ENCODE measurements around the gene SLC10A7. TPM values are rescaled to one million over a fixed set of nuclear protein-coding genes. Genes with fewer than 3 reads are reported as not detected.

The SLC10A7 gene
- total and polyA plus RNA-seq, 2 of the 8 experiments (the other 6 are each of a cell fraction or from before 2014, with no cell fraction given): 2.5 to 2.9 TPM

- no peak overlapping the region for H2BK20ac ChIP-seq (ENCODE audit: low read length)
- no peak overlapping the region for H2AFZ ChIP-seq (ENCODE audit: low read length)
- ChIA-PET POLR2A (ENCODE audit: partially characterized antibody) (no interaction called here), CTCF (ENCODE audit: partially characterized antibody) (no interaction called here)
- H3K18ac ChIP-seq (ENCODE audit: extremely low read depth, low read length): no peak overlapping the region
- no peak overlapping the region for H4K8ac ChIP-seq (ENCODE audit: extremely low read depth, insufficient read depth, low read length)
- no peak overlapping the region for H2BK15ac ChIP-seq (ENCODE audit: low read length)
- no peak overlapping the region for H3K4ac ChIP-seq (replicated peaks; ENCODE audit: insufficient read length, low read depth, low read length)
- no peak overlapping the region for H2AK5ac ChIP-seq (ENCODE audit: low read depth, low read length)
- H4K5ac ChIP-seq (ENCODE audit: insufficient read length, low read depth, low read length): no peak overlapping the region
- no peak overlapping the region for H3K56ac ChIP-seq (replicated peaks; ENCODE audit: insufficient read length, low read depth, low read length)
- H3K9ac ChIP-seq (replicated peaks in 1 of 4; ENCODE audit: extremely low read depth in 1 of 4, low read depth in 3 of 4, low read length in 3 of 4): no peak overlapping the region
- TF ChIP-seq TBP (IDR thresholded peaks at IDR 0.05; ENCODE audit: low read depth, low read length) (no peak), CHD1 (IDR thresholded peaks at IDR 0.05; ENCODE audit: low read depth, low read length) (no peak), SP1 (IDR thresholded peaks at IDR 0.05; ENCODE audit: low read depth, low read length) (no peak)
- no peaks in the 10 kb centered on the region for H3K36me3 ChIP-seq (ENCODE audit: control insufficient read depth in 2 of 4, insufficient read depth in 4 of 4, low read length in 3 of 4)
- no peak overlapping the region for H3K4me3 ChIP-seq (ENCODE audit: extremely low read depth in 1 of 4, insufficient read depth in 2 of 4, low read depth in 3 of 4, low read length in 4 of 4)
- H3K79me2 ChIP-seq (ENCODE audit: control insufficient read depth in 1 of 2, insufficient read depth in 2 of 2, low read length in 2 of 2): no peaks in the 10 kb centered on the region
- H3K4me1 ChIP-seq (replicated peaks in 1 of 4; ENCODE audit: control insufficient read depth in 3 of 4, insufficient read depth in 4 of 4, low read length in 3 of 4): peaks cover 0 to 3% (median 0%) of the 10 kb centered on the region in 4 experiments; a peak in 2 of 7 replicates
- no peaks in the 10 kb centered on the region for H3K9me3 ChIP-seq (ENCODE audit: insufficient read depth in 2 of 2, low read depth in 1 of 2, low read length in 1 of 2)
- H2BK120ac ChIP-seq (replicated peaks; ENCODE audit: low read depth, low read length): no peak overlapping the region
- FAIRE-seq: no peak
- no peaks in the 10 kb centered on the region for H3K79me1 ChIP-seq (ENCODE audit: low read depth, low read length)
- H4K20me1 ChIP-seq (replicated peaks in 1 of 2; ENCODE audit: control insufficient read depth in 1 of 2, insufficient read depth in 2 of 2, low read length in 2 of 2): no peaks in the 10 kb centered on the region
- DNase-seq (ENCODE audit: low read depth in 1 of 2, low spot score in 2 of 2): no peak
- no peaks in the 10 kb centered on the region for H3K23me2 ChIP-seq (ENCODE audit: low read depth, low read length)
- no peak overlapping the region for H3K14ac ChIP-seq (ENCODE audit: insufficient read length)
- no peak overlapping the region for H2BK5ac ChIP-seq (ENCODE audit: low read depth, low read length)
- no peaks in the 10 kb centered on the region for H3K27me3 ChIP-seq (replicated peaks in 1 of 4; ENCODE audit: control insufficient read depth in 3 of 4, extremely low read depth in 1 of 4, insufficient read depth in 3 of 4, low read length in 3 of 4)
- WGBS, 2 experiments (ENCODE audit: extremely low coverage in 1 of 2, insufficient coverage in 1 of 2, insufficient read length in 1 of 2, insufficient replicate concordance in 2 of 2, low coverage in 1 of 2, low lambda C conversion rate in 2 of 2, missing lambda C conversion rate in 1 of 2): 90% methylated on average over 1 of the region's 1 CpG; no CpG with 5 or more reads in 1 of the 2 experiments
- H2BK12ac ChIP-seq (ENCODE audit: low read depth, low read length): no peak overlapping the region
- H3K27ac ChIP-seq (ENCODE audit: low read depth, low read length): no peak overlapping the region
- no peak overlapping the region for H3K4me2 ChIP-seq (ENCODE audit: insufficient read depth in 1 of 2, low read depth in 2 of 2, low read length in 2 of 2)
- no peak overlapping the region for H3K23ac ChIP-seq (ENCODE audit: insufficient read length)
- no peak overlapping the region for H4K91ac ChIP-seq (replicated peaks; ENCODE audit: insufficient read length, low read length)
Measured at GRCh38 chr4:146439437-146439836, 82.3 kb downstream of the SLC10A7 start.
